Measurements from ENCODE around the gene MSH5. TPM values are rescaled to one million over a fixed set of nuclear protein-coding genes. Genes with fewer than 3 reads are reported as not detected.

Gene MSH5
- total RNA-seq, 2 donors from 2014 or later: 35.7 to 57.2 TPM

- Mint-ChIP-seq H3K27ac (peak overlapping the region; percentile 61), H3K9me3 (no peaks in the 10 kb centered on the region), H3K4me1 (no peaks in the 10 kb centered on the region), H3K27me3 (ENCODE audit: insufficient read depth) (no peaks in the 10 kb centered on the region), H3K36me3 (ENCODE audit: low read depth) (peaks cover 5% of the 10 kb centered on the region), H3K4me3 (no peak overlapping the region)
- Histone ChIP-seq H3K9ac (ENCODE audit: extremely low read depth, low read length, poor library complexity, severe bottlenecking) (no peak overlapping the region), H3K4me1 (ENCODE audit: control insufficient read depth, insufficient read depth, low read length) (no peaks in the 10 kb centered on the region), H3K36me3 (ENCODE audit: control insufficient read depth, insufficient read depth, low read length) (peaks cover 12% of the 10 kb centered on the region), H3K9me3 (ENCODE audit: control insufficient read depth, low read length) (no peaks in the 10 kb centered on the region), H3K4me3 (ENCODE audit: low read length) (no peak overlapping the region), H3K27me3 (ENCODE audit: control insufficient read depth, insufficient read depth, low read length, poor library complexity, severe bottlenecking) (no peaks in the 10 kb centered on the region), H3K27ac (ENCODE audit: low read depth, low read length) (no peak overlapping the region)
- WGBS, 2 experiments (ENCODE audit: insufficient coverage in 1 of 2, insufficient read length in 1 of 2): 90 to 100% methylated on average over 1 to 4 of the region's 4 CpGs
- no peak for DNase-seq
- TF ChIP-seq CTCF (conservative IDR thresholded peaks at IDR 0.05): peak; percentile 25
These were observed 35.4 kb downstream of the MSH5 start for GRCh38 chr6:31775184-31775583.

GRCh38 chr6:31775633-31776484, 36.1 kb downstream of the MSH5 start:
- Mint-ChIP-seq H3K36me3 (ENCODE audit: low read depth) (peaks cover 12% of the 10 kb centered on the region), H3K4me3 (no peak overlapping the region), H3K27me3 (ENCODE audit: insufficient read depth) (no peaks in the 10 kb centered on the region), H3K27ac (peak overlapping the region; percentile 61), H3K9me3 (no peaks in the 10 kb centered on the region), H3K4me1 (no peaks in the 10 kb centered on the region)
- Histone ChIP-seq H3K27me3 (ENCODE audit: control insufficient read depth, insufficient read depth, low read length, poor library complexity, severe bottlenecking) (no peaks in the 10 kb centered on the region), H3K9ac (ENCODE audit: extremely low read depth, low read length, poor library complexity, severe bottlenecking) (no peak overlapping the region), H3K4me3 (ENCODE audit: low read length) (no peak overlapping the region), H3K4me1 (ENCODE audit: control insufficient read depth, insufficient read depth, low read length) (no peaks in the 10 kb centered on the region), H3K9me3 (ENCODE audit: control insufficient read depth, low read length) (no peaks in the 10 kb centered on the region), H3K36me3 (ENCODE audit: control insufficient read depth, insufficient read depth, low read length) (peaks cover 18% of the 10 kb centered on the region), H3K27ac (ENCODE audit: low read depth, low read length) (no peak overlapping the region)
- DNase-seq: no peak
- no peak for TF ChIP-seq CTCF (conservative IDR thresholded peaks at IDR 0.05)
- 93 to 98% methylated on average over 19 to 32 of the region's 32 CpGs for WGBS, 2 experiments (ENCODE audit: insufficient coverage in 1 of 2, insufficient read length in 1 of 2)

- no peak for TF ChIP-seq CTCF (conservative IDR thresholded peaks at IDR 0.05)
- no peak overlapping the region for H3K27ac ChIP-seq (ENCODE audit: low read depth, low read length)
- Mint-ChIP-seq H3K36me3 (ENCODE audit: low read depth) (peaks cover 16% of the 10 kb centered on the region), H3K4me3 (no peak overlapping the region), H3K9me3 (no peaks in the 10 kb centered on the region), H3K27ac (no peak overlapping the region), H3K27me3 (ENCODE audit: insufficient read depth) (no peaks in the 10 kb centered on the region), H3K4me1 (no peaks in the 10 kb centered on the region)
- peaks cover 24% of the 10 kb centered on the region for H3K36me3 ChIP-seq (ENCODE audit: control insufficient read depth, insufficient read depth, low read length)
- no peak for DNase-seq
- no peaks in the 10 kb centered on the region for H3K9me3 ChIP-seq (ENCODE audit: control insufficient read depth, low read length)
- no peaks in the 10 kb centered on the region for H3K4me1 ChIP-seq (ENCODE audit: control insufficient read depth, insufficient read depth, low read length)
- no peak overlapping the region for H3K9ac ChIP-seq (ENCODE audit: extremely low read depth, low read length, poor library complexity, severe bottlenecking)
- 68 to 81% methylated on average over 12 to 14 of the region's 14 CpGs for WGBS, 2 experiments (ENCODE audit: insufficient coverage in 1 of 2, insufficient read length in 1 of 2)
- no peaks in the 10 kb centered on the region for H3K27me3 ChIP-seq (ENCODE audit: control insufficient read depth, insufficient read depth, low read length, poor library complexity, severe bottlenecking)
- no peak overlapping the region for H3K4me3 ChIP-seq (ENCODE audit: low read length)
These were observed 36.7 kb downstream of the MSH5 start for GRCh38 chr6:31776485-31776988.

Measured in endodermal cell (in vitro differentiated cells).